MG63 (cell line): Measurements from ENCODE around the gene MRPL2. TPM values are rescaled to one million over a fixed set of nuclear protein-coding genes. Genes with fewer than 3 reads are reported as not detected.
"Not testable (repeated sequence)": the region's sequence is repeated elsewhere in the genome, so short reads cannot be mapped to it uniquely, and the experiment has no call there.

ENCODE experiments used
- DNase-seq: peaks from one replicate; pipeline ENCODE4 v3.0.0-alpha.2; 2020
- H3K27me3 ChIP-seq: fragments of 250-450 bp; sonication (Bioruptor Pico); 2 replicates; pipeline ENCODE4 v1.5.1; 2020; ENCODE audit warnings: mild to moderate bottlenecking, moderate library complexity
- H3K36me3 ChIP-seq: fragments of 250-450 bp; sonication (Bioruptor Pico); 2 replicates; pipeline ENCODE4 v1.5.1; 2020; ENCODE audit warnings: mild to moderate bottlenecking, moderate library complexity
- H3K4me3 ChIP-seq: fragments of 250-450 bp; sonication (Bioruptor Pico); 2 replicates; pipeline ENCODE4 v1.5.1; 2020; ENCODE audit warnings: mild to moderate bottlenecking, moderate library complexity
- H3K9me3 ChIP-seq: fragments of 250-450 bp; sonication (Bioruptor Pico); 2 replicates; pipeline ENCODE4 v1.5.1; 2020; ENCODE audit warnings: mild to moderate bottlenecking, moderate library complexity
- total RNA-seq: library from RNA; depleted of rRNA; stranded (reverse); fragments of >200 nt; shearing (Covaris generic); gene quantifications from 2 replicates; pipeline ENCODE4 v1.2.3, GENCODE V29; 2014; ENCODE audit warnings: low replicate concordance

MRPL2 gene
- total RNA-seq, 1 experiment from 2014 or later: 54.7 TPM

DNA sequence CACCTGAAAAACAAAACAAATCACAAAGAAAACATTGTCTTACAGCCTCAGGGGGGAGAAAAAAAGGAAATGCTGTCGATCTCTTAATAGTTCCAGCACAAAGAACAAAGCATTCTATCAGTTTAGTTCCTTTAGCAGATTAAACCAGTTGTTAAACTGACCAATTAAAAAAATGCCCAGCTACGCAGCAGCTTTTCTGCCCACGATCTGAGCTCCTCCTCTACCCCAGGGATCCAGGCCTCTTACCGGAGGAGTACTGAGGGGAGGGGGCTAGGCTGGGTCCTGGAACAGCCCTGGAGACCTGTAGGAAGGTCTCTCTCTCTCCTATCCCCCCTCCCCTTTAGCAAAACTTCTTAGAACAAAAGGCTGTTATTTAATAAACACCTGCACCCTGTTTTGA lies 30.2 kb upstream of the MRPL2 start:
- no peaks in the 10 kb centered on the region for H3K36me3 ChIP-seq
- DNase-seq: no peak
- no peaks in the 10 kb centered on the region for H3K27me3 ChIP-seq
- H3K9me3 ChIP-seq: no peaks in the 10 kb centered on the region
- no peak overlapping the region for H3K4me3 ChIP-seq

DNA sequence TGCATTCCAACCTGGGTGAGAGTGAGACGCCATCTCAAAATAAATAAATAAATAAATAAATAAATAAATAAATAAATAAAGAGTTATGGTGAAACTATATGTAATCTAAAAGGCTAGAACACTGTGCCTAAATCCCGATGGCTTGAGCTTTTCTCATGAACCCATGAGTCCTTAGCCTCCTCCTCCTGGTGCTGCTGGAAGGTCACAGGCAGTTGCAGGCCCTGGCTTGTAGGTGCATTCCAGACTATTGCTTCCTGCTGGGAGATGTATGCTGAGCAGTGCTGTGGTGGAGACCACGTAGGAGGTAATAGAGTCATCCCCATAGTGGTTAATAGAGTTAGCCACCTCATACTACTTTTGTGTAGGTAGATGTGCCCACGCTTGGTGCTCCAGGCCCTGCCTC lies 29.4 kb upstream of the MRPL2 start:
- no peak for DNase-seq
- Histone ChIP-seq H3K27me3 (no peaks in the 10 kb centered on the region), H3K9me3 (no peaks in the 10 kb centered on the region), H3K36me3 (no peaks in the 10 kb centered on the region), H3K4me3 (no peak overlapping the region)

DNA sequence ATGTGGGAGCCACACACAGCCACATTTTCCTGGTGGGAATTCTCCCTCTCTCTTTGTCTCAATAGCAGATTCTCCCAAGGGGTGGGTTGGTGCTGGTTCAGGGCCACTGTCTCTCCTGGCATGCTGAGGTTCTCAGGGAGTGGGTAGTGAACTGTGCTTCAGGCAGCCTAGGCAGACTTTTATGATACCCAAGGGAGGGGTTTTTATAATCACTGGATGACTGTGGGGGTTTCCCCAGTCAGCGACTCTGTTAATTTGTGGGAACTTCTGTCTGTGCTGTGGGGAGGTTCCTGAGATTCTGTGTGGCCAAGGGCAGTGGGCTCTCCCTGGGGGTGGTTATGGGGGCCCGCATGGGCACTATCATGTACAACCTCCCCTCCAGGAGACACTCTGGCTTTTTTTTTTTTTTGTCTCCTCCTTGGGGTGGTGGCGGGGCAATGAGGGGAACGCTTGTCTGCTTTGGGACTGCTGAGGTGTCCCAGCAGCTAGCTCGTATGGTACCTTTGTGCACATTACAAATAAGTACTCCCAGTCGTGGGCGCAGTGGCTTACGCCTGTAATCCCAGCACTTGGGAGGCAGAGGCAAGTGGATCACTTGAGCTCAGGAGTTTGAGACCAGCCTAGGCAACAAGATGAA lies 26.9 kb upstream of the MRPL2 start:
- H3K27me3 ChIP-seq: no peaks in the 10 kb centered on the region
- no peaks in the 10 kb centered on the region for H3K9me3 ChIP-seq
- H3K4me3 ChIP-seq: no peak overlapping the region
- H3K36me3 ChIP-seq: no peaks in the 10 kb centered on the region
- no peak for DNase-seq

DNA sequence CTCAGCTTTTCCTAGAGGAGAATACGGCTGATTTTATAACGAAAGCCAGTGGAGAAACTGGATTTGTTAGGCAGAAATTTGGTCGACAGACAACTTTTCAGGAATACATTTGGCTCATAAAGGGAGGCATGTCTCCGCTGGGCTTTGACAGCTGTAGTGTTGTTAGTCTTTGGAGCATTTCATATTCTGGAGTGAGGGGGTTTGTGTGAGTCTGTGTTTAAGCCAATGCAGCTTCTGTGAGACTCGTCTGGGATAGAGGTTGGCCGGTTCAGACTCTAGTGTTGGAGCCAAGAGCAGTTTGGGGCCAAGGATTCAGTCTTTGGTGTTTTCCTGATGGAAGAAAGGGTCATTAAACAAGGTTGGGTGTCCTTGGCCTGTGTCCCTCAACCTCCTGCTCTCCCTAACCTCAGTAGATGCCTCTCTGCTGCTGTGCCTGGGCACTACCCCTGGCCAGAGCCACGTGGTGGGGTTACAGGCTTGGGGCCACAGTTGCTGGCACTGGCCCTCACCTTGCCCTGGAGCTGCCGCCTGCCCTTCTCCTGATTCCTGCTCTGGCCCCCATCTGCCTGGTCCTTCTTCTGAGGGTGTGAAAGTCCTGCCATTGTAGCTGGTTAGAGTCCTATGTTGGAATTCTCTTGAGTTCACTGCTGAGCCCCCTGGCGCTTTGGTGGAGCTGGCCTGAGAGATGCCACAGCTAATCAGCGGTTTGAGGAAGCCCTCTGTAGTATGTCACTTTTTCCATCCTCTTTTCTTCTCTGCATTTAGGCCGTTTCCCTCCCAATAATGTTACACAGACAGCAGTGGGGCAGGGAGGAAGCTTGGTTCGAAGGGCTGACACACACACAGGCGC lies 23.8 kb upstream of the MRPL2 start:
- no peak for DNase-seq
- H3K27me3 ChIP-seq: no peaks in the 10 kb centered on the region
- H3K4me3 ChIP-seq: no peak overlapping the region
- no peaks in the 10 kb centered on the region for H3K36me3 ChIP-seq
- no peaks in the 10 kb centered on the region for H3K9me3 ChIP-seq

DNA sequence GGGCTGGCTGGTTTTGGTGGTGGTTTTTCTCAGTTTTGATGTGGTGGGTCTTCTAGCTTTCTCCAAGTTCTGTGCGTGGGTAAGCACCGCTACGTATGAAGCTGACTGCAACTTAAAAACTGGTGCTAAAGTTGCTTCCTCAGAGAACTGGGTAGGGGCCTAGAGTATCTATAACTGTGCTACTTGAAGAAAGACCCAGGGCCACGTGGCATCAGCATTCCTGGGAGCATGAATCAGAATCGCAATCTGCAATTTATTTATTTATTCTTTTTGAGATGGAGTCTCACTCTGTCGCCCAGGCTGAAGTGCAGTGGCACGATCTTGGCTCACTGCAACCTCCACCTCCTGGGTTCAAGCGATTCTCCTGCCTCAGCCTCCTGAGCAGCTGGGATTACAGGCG lies 22.7 kb upstream of the MRPL2 start:
- DNase-seq, H3K4me3 ChIP-seq, H3K36me3 ChIP-seq, H3K9me3 ChIP-seq, H3K27me3 ChIP-seq: not testable (repeated sequence)

DNA sequence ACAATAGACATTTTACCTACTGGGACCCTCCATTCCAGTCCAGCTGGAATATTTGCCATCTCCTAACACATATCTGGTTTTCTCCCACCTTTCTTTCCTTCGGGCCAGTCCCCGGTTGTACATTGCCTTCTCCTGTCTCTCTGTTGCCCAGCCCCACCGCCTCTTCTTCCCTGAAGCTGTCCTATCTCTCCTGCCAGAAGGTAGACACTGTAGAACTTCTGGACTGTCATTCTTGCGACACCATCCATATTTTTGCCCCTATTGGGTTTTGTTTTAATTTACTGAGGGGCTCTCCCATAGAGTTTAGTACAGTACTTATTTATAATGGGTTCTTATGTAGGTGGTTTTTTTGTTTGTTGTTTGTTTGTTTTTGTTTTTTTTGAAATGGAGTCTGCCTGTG lies 21.8 kb upstream of the MRPL2 start:
- no peak for DNase-seq
- Histone ChIP-seq H3K4me3 (no peak overlapping the region), H3K27me3 (no peaks in the 10 kb centered on the region), H3K9me3 (no peaks in the 10 kb centered on the region), H3K36me3 (no peaks in the 10 kb centered on the region)

DNA sequence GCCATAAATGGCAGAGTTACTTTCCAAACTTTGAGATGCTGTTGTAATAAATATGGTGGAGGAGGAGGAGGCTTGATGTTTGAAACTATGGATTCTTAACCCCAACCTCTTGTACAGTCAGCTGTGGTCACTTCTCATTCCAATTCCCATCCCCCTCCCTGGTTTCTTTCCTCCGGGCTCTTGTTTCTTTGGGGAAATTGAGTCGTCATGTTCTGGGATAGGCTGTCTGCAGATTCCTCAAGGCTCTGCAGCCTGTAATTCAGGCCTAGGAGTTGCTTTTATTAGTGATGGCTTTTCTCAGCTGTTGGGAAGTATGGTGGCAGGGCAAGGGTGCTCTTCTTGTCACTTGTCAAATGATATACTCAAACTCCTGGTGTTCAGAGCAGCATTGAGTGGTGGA lies 19.5 kb upstream of the MRPL2 start:
- Histone ChIP-seq H3K36me3 (no peaks in the 10 kb centered on the region), H3K9me3 (no peaks in the 10 kb centered on the region), H3K27me3 (no peaks in the 10 kb centered on the region), H3K4me3 (no peak overlapping the region)
- DNase-seq: no peak

DNA sequence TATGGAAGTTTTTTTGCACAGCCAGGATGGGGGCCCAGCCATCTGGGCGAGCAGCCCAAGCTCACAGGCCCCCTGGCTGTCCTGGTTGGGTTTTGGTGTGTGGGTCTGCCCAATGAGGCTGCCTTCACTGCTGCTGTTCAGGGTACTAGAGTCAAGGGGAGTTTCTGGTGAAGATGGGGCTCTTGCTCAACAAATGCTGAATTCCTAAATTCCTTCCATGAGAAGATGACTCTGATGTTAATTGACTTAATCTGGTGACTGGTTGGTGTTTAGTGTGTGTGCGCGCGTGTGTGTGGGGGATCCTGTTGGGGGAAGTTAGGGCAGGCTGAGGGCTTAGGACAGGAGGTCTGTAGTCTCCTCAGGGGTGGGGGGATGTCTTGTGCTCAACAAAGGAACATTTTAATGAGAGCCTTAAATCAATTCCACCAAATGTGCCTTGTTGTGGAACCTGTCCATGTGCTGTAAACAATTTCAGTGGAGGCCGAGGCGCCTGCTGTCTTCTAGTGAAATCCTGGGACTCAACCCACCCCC lies 18.8 kb upstream of the MRPL2 start:
- no peaks in the 10 kb centered on the region for H3K36me3 ChIP-seq
- H3K27me3 ChIP-seq: no peaks in the 10 kb centered on the region
- DNase-seq: no peak
- no peak overlapping the region for H3K4me3 ChIP-seq
- H3K9me3 ChIP-seq: no peaks in the 10 kb centered on the region

DNA sequence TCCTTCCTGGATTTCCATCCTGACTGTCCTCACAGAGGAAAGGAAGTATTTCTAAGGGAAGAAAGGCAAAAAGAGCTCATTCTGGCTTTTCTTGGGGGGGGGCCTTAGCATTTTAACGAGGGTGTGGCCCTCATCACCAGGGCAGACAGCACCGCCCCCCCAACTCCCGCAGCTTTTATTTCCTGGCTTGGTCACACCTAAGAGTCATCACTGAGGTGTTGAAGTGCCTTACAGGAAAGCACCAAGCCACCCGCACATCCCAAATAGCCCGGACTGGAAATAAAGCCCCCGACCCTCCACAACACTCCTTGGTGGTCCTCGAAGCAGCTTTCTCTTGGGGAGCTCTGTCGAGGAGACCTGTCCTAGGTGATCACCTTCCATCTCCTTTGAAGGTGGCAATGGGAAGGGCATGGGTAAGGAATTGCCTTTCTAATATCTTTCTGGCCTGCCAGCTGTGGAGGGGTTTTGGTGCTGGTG lies 18.1 kb upstream of the MRPL2 start:
- Histone ChIP-seq H3K9me3 (no peaks in the 10 kb centered on the region), H3K4me3 (peak overlapping the region; percentile 72), H3K27me3 (no peaks in the 10 kb centered on the region), H3K36me3 (no peaks in the 10 kb centered on the region)
- no peak for DNase-seq

DNA sequence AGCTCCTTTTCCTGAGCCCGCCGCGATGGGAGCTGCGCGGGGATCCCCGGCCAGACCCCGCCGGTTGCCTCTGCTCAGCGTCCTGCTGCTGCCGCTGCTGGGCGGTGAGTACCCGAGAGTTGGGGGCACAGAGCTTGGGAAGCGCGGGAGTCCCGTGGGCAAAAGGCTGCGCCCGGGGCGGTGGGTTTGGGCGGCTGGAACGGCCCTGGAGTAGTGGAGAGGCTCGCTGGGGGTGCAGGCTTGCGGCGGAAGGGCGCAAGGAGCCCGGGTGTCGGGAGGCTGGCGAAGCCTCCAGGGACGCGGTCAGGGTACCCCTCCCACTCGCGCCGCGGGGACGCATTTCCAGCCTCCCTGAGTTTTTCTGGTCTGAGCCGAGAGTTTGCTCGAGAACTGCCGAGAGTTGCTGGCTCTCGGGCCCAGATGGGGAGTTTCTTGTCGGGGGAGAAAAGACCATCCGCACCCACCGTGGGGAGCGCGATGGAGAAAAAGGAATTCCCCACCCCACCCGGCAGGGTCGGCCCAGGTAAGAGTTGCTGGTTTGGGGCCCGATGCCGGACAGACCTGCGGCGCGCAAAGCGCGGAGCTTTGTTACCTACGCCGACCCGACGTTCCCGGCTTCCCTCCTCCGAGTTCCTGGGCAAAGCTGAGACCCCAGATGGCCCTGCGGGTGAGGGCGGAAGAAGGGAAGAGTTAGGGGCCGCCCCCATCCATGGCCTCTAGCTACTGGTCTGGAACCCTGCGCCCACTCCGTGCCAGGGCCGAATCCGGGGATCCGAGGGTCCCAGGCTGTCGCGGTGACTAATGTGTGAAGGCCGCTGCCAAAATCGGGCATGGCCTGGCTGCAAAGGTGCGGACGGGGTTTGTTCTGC lies 17.5 kb upstream of the MRPL2 start:
- no peaks in the 10 kb centered on the region for H3K27me3 ChIP-seq
- H3K4me3 ChIP-seq: peak overlapping the region; percentile 72
- H3K36me3 ChIP-seq: no peaks in the 10 kb centered on the region
- H3K9me3 ChIP-seq: no peaks in the 10 kb centered on the region
- DNase-seq: peak; percentile 57

DNA sequence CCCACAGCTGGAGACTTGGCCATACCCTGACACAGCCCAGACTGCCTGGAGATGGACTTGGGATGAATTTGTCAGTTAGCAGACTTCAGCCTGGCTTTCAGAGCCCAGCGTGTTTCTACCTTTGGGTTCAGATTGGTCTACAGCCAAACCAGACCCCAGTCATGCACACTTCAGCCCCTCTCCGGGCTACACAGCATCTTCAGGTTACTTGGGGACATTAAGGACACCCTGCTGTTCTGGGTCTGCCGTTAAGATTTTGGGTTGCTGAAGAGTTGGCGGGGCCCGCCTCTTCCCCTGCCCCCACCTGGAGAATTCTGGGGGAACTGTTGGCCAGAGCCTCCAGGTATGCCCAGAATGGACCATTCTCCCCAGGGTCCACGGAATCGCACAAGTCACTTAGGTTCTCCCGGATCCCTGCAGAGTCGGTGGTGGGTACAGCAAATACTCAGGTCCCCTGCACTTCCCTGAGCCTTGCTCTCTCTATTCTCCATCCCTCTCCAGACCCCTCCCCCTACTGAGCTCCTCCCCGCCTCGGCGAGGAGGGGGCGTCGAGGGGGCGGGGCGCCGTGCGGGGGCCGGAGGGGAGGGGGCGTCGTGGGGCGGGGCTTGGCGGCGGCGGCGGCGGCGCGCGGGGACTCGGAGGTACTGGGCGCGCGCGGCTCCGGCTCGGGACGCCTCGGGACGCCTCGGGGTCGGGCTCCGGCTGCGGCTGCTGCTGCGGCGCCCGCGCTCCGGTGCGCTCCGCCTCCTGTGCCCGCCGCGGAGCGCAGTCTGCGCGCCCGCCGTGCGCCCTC lies 16.6 kb upstream of the MRPL2 start, which contains the start of gene PTK7:
Gene PTK7, plus strand, starts transcription at position 645 of the 794 bp plus-strand sequence. CDS start 175 bp downstream, outside the sequence.
- H3K4me3 ChIP-seq: peak within 1 kb of the TSS; percentile 72
- DNase-seq: peak; percentile 60
- H3K9me3 ChIP-seq: no peaks in the 10 kb centered on the region
- H3K27me3 ChIP-seq: no peaks in the 10 kb centered on the region
- H3K36me3 ChIP-seq: no peaks in the 10 kb centered on the region

DNA sequence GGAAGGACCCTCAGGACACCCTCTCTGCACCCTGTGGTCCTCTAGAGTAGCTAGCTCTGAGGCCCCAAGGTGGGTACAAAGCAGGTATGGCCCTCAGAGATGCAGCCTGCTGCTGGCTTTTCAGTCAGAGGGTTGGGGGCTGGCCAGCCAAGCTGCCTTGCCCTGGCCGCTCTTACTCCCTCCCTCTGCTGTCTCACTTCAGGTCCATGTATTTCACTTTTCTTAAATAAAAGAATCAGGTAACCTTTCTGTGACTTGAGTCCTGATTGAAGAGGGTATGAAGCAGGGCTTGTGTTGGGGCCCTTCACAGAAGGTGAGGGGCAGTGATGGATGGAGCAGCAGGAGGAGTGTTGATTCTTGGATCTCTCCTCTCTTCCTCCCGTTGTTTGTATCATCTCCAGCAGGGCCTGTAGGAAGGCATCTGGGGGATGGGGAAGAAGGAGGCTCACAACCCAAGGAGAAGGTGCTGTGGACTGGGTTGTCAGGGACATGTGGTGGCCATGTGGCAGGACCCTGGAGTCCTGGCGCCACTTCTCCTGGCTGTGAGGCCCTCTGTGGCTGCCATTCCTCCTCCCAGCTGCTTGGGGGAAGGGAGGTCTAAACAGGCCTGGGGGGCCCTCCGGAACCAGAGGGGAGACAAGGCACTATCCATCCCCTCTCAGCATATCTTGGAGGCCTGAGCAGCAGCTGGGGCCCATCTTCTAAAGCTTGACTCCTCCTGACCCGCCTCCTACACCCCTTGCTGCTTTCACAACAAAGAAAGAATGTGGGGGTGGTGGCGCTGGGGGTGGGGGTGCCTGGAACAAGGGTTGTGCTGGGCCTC lies 15.8 kb upstream of the MRPL2 start:
- Histone ChIP-seq H3K27me3 (no peaks in the 10 kb centered on the region), H3K4me3 (no peak overlapping the region), H3K9me3 (no peaks in the 10 kb centered on the region), H3K36me3 (no peaks in the 10 kb centered on the region)
- DNase-seq: peak; percentile 18

DNA sequence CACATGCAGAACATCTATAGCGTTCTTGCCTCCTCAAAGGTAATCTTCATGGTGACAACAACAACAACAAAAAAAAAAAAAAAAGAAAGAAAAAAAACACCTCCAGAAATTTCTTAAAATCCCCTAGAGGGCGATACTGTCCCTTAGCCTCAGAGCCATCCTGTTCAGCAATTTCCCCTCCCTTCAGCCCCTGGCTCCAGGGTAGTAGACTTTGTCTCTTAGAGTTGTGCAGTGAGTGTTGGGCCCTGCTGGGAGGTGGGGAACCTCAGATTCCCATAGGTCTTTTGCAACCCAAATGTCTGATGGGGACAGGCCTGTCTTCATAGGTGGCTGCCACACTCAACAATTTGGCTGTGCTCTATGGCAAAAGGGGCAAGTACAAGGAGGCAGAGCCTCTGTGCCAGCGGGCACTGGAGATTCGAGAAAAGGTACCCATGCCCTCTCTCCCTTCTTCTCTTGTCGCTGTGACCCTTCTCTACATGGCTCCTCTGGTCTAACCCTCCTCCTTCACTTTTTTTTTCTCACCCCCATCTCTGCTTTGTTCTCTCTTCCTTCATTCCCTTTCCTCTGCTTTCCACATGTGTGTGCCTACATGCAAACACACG lies 10.9 kb upstream of the MRPL2 start:
- Histone ChIP-seq H3K4me3 (no peak overlapping the region), H3K9me3 (no peaks in the 10 kb centered on the region), H3K27me3 (no peaks in the 10 kb centered on the region), H3K36me3 (no peaks in the 10 kb centered on the region)
- no peak for DNase-seq

DNA sequence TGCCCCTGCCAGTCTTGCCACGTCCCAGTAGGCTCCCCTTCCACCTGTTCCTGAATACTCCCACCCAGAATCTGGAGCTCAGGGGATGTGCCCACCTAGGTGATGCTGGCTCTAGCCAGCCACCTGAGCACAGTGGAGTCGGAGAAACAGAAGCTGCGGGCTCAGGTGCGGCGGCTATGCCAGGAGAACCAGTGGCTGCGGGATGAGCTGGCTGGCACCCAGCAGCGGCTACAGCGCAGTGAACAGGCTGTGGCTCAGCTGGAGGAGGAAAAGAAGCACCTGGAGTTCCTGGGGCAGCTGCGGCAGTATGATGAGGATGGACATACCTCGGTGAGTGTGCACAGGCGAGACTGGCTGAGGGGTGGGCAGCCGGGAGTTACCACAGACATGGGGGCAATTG lies 3.6 kb upstream of the MRPL2 start:
- H3K9me3 ChIP-seq: no peaks in the 10 kb centered on the region
- DNase-seq: no peak
- H3K4me3 ChIP-seq: no peak overlapping the region
- H3K36me3 ChIP-seq: no peaks in the 10 kb centered on the region; the same call in 1 of the 2 replicates
- no peaks in the 10 kb centered on the region for H3K27me3 ChIP-seq

DNA sequence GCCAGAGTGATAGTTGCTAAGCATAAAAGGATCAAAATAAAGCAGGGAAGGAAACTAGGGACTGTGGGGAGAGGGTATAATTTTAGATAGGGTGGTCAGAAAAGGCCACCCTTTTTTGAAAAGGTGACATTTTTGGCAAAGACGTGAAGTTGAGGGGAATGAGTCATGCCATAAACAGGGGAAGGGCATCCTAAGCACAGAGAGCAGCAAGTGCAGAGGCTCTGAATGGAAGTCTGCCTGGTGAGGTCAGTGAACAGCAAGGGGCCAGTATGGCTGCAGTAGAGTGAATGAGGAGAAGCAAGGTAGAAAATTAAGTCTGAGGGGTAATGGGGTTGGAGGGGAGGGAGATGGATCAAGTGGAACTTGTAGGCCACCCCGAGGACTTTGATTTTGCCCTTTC lies 2.6 kb upstream of the MRPL2 start:
- peaks cover 2% of the 10 kb centered on the region; the same call in 1 of the 2 replicates for H3K36me3 ChIP-seq
- no peak overlapping the region for H3K4me3 ChIP-seq
- no peak for DNase-seq
- no peaks in the 10 kb centered on the region for H3K9me3 ChIP-seq
- H3K27me3 ChIP-seq: no peaks in the 10 kb centered on the region
